ENCODE data around the gene TAF3.

The TAF3 gene

GRCh38 chr10:7942859-7943258, 124.6 kb downstream of the TAF3 start:
- no peak overlapping the region for H3K9ac ChIP-seq (ENCODE audit: low read depth, low read length)
- H3K36me3 ChIP-seq (ENCODE audit: control insufficient read depth, insufficient read depth, low read length) = no peaks in the 10 kb centered on the region
- H3K4me1 ChIP-seq (ENCODE audit: control insufficient read depth, insufficient read depth, low read length) = peaks cover 20% of the 10 kb centered on the region

GRCh38 chr10:7944215-7944480, 125.8 kb downstream of the TAF3 start:
- H3K9ac ChIP-seq (ENCODE audit: low read depth, low read length) = no peak overlapping the region
- no peaks in the 10 kb centered on the region for H3K9me3 ChIP-seq (ENCODE audit: control insufficient read depth, insufficient read depth, low read length)
- H3K27me3 ChIP-seq (ENCODE audit: control insufficient read depth, insufficient read depth, low read length) = no peaks in the 10 kb centered on the region
- no peak overlapping the region for H3K4me3 ChIP-seq (ENCODE audit: low read depth, low read length)
- peaks cover 26% of the 10 kb centered on the region for H3K4me1 ChIP-seq (ENCODE audit: control insufficient read depth, insufficient read depth, low read length)
- H3K36me3 ChIP-seq (ENCODE audit: control insufficient read depth, insufficient read depth, low read length) = no peaks in the 10 kb centered on the region

More at GRCh38 chr10:7942859-7943258, 124.6 kb downstream of the TAF3 start:
- Histone ChIP-seq H3K4me3 (ENCODE audit: low read depth, low read length) (no peak overlapping the region), H3K9me3 (ENCODE audit: control insufficient read depth, insufficient read depth, low read length) (no peaks in the 10 kb centered on the region), H3K27me3 (ENCODE audit: control insufficient read depth, insufficient read depth, low read length) (no peaks in the 10 kb centered on the region)

GRCh38 chr10:7944537-7944936, 126.2 kb downstream of the TAF3 start:
- H3K27me3 ChIP-seq (ENCODE audit: control insufficient read depth, insufficient read depth, low read length) = no peaks in the 10 kb centered on the region
- H3K9me3 ChIP-seq (ENCODE audit: control insufficient read depth, insufficient read depth, low read length) = no peaks in the 10 kb centered on the region
- H3K4me1 ChIP-seq (ENCODE audit: control insufficient read depth, insufficient read depth, low read length) = peaks cover 26% of the 10 kb centered on the region
- no peaks in the 10 kb centered on the region for H3K36me3 ChIP-seq (ENCODE audit: control insufficient read depth, insufficient read depth, low read length)
- H3K4me3 ChIP-seq (ENCODE audit: low read depth, low read length) = no peak overlapping the region
- no peak overlapping the region for H3K9ac ChIP-seq (ENCODE audit: low read depth, low read length)

GRCh38 chr10:7945034-7945433, 126.7 kb downstream of the TAF3 start:
- H3K9me3 ChIP-seq (ENCODE audit: control insufficient read depth, insufficient read depth, low read length) = no peaks in the 10 kb centered on the region

GRCh38 chr10:7945469-7946187, 127.3 kb downstream of the TAF3 start:
- H3K9me3 ChIP-seq (ENCODE audit: control insufficient read depth, insufficient read depth, low read length) = no peaks in the 10 kb centered on the region
- H3K4me1 ChIP-seq (ENCODE audit: control insufficient read depth, insufficient read depth, low read length) = peaks cover 26% of the 10 kb centered on the region
- H3K36me3 ChIP-seq (ENCODE audit: control insufficient read depth, insufficient read depth, low read length) = no peaks in the 10 kb centered on the region
- no peaks in the 10 kb centered on the region for H3K27me3 ChIP-seq (ENCODE audit: control insufficient read depth, insufficient read depth, low read length)
- H3K4me3 ChIP-seq (ENCODE audit: low read depth, low read length) = no peak overlapping the region
- H3K9ac ChIP-seq (ENCODE audit: low read depth, low read length) = no peak overlapping the region

More at GRCh38 chr10:7945034-7945433, 126.7 kb downstream of the TAF3 start:
- H3K9ac ChIP-seq (ENCODE audit: low read depth, low read length) = no peak overlapping the region
- H3K4me1 ChIP-seq (ENCODE audit: control insufficient read depth, insufficient read depth, low read length) = peaks cover 26% of the 10 kb centered on the region
- no peak overlapping the region for H3K4me3 ChIP-seq (ENCODE audit: low read depth, low read length)
- no peaks in the 10 kb centered on the region for H3K36me3 ChIP-seq (ENCODE audit: control insufficient read depth, insufficient read depth, low read length)
- no peaks in the 10 kb centered on the region for H3K27me3 ChIP-seq (ENCODE audit: control insufficient read depth, insufficient read depth, low read length)

GRCh38 chr10:7948371-7949000, 130.2 kb downstream of the TAF3 start:
- Histone ChIP-seq H3K9ac (ENCODE audit: low read depth, low read length) (no peak overlapping the region), H3K4me1 (ENCODE audit: control insufficient read depth, insufficient read depth, low read length) (peaks cover 18% of the 10 kb centered on the region), H3K4me3 (ENCODE audit: low read depth, low read length) (no peak overlapping the region), H3K36me3 (ENCODE audit: control insufficient read depth, insufficient read depth, low read length) (no peaks in the 10 kb centered on the region), H3K9me3 (ENCODE audit: control insufficient read depth, insufficient read depth, low read length) (no peaks in the 10 kb centered on the region), H3K27me3 (ENCODE audit: control insufficient read depth, insufficient read depth, low read length) (no peaks in the 10 kb centered on the region)

GRCh38 chr10:7950981-7951847, 132.9 kb downstream of the TAF3 start:
- H3K4me1 ChIP-seq (ENCODE audit: control insufficient read depth, insufficient read depth, low read length) = peaks cover 6% of the 10 kb centered on the region
- H3K36me3 ChIP-seq (ENCODE audit: control insufficient read depth, insufficient read depth, low read length) = no peaks in the 10 kb centered on the region
- H3K9me3 ChIP-seq (ENCODE audit: control insufficient read depth, insufficient read depth, low read length) = no peaks in the 10 kb centered on the region
- H3K9ac ChIP-seq (ENCODE audit: low read depth, low read length) = no peak overlapping the region
- H3K27me3 ChIP-seq (ENCODE audit: control insufficient read depth, insufficient read depth, low read length) = no peaks in the 10 kb centered on the region
- H3K4me3 ChIP-seq (ENCODE audit: low read depth, low read length) = no peak overlapping the region

- peaks cover 6% of the 10 kb centered on the region for H3K4me1 ChIP-seq (ENCODE audit: control insufficient read depth, insufficient read depth, low read length)
- no peaks in the 10 kb centered on the region for H3K27me3 ChIP-seq (ENCODE audit: control insufficient read depth, insufficient read depth, low read length)
- no peaks in the 10 kb centered on the region for H3K36me3 ChIP-seq (ENCODE audit: control insufficient read depth, insufficient read depth, low read length)
- H3K9ac ChIP-seq (ENCODE audit: low read depth, low read length) = no peak overlapping the region
- no peaks in the 10 kb centered on the region for H3K9me3 ChIP-seq (ENCODE audit: control insufficient read depth, insufficient read depth, low read length)
- no peak overlapping the region for H3K4me3 ChIP-seq (ENCODE audit: low read depth, low read length)
Observed at GRCh38 chr10:7952266-7952665, 134.0 kb downstream of the TAF3 start.

- no peaks in the 10 kb centered on the region for H3K27me3 ChIP-seq (ENCODE audit: control insufficient read depth, insufficient read depth, low read length)
- peaks cover 6% of the 10 kb centered on the region for H3K4me1 ChIP-seq (ENCODE audit: control insufficient read depth, insufficient read depth, low read length)
- no peaks in the 10 kb centered on the region for H3K9me3 ChIP-seq (ENCODE audit: control insufficient read depth, insufficient read depth, low read length)
- H3K9ac ChIP-seq (ENCODE audit: low read depth, low read length) = no peak overlapping the region
- H3K4me3 ChIP-seq (ENCODE audit: low read depth, low read length) = no peak overlapping the region
- H3K36me3 ChIP-seq (ENCODE audit: control insufficient read depth, insufficient read depth, low read length) = no peaks in the 10 kb centered on the region
Observed at GRCh38 chr10:7953447-7953846, 135.1 kb downstream of the TAF3 start.

GRCh38 chr10:7955446-7955845, 137.1 kb downstream of the TAF3 start:
- Histone ChIP-seq H3K4me1 (ENCODE audit: control insufficient read depth, insufficient read depth, low read length) (no peaks in the 10 kb centered on the region), H3K9ac (ENCODE audit: low read depth, low read length) (no peak overlapping the region)

GRCh38 chr10:7956508-7956907, 138.2 kb downstream of the TAF3 start:
- no peaks in the 10 kb centered on the region for H3K36me3 ChIP-seq (ENCODE audit: control insufficient read depth, insufficient read depth, low read length)
- no peak overlapping the region for H3K9ac ChIP-seq (ENCODE audit: low read depth, low read length)
- H3K9me3 ChIP-seq (ENCODE audit: control insufficient read depth, insufficient read depth, low read length) = no peaks in the 10 kb centered on the region
- no peaks in the 10 kb centered on the region for H3K27me3 ChIP-seq (ENCODE audit: control insufficient read depth, insufficient read depth, low read length)
- H3K4me1 ChIP-seq (ENCODE audit: control insufficient read depth, insufficient read depth, low read length) = no peaks in the 10 kb centered on the region
- H3K4me3 ChIP-seq (ENCODE audit: low read depth, low read length) = no peak overlapping the region

More at GRCh38 chr10:7955446-7955845, 137.1 kb downstream of the TAF3 start:
- no peaks in the 10 kb centered on the region for H3K9me3 ChIP-seq (ENCODE audit: control insufficient read depth, insufficient read depth, low read length)
- H3K36me3 ChIP-seq (ENCODE audit: control insufficient read depth, insufficient read depth, low read length) = no peaks in the 10 kb centered on the region
- no peak overlapping the region for H3K4me3 ChIP-seq (ENCODE audit: low read depth, low read length)
- no peaks in the 10 kb centered on the region for H3K27me3 ChIP-seq (ENCODE audit: control insufficient read depth, insufficient read depth, low read length)
